ENCODE data around the gene WNT6.

Gene WNT6

GRCh38 chr2:218859556-218859987, at the start of gene WNT6:
Gene WNT6 (plus strand): TSS chr2:218859805. CDS start chr2:218860038, 233 bp downstream.
- no peak for DNase-seq

GRCh38 chr2:218810256-218810655, 49.3 kb upstream of the WNT6 start:
- DNase-seq: no peak

- DNase-seq: no peak
Observed at GRCh38 chr2:218811382-218811781, 48.2 kb upstream of the WNT6 start.

- DNase-seq: no peak
Observed at GRCh38 chr2:218812096-218812815, 47.3 kb upstream of the WNT6 start.

GRCh38 chr2:218812861-218813260, 46.7 kb upstream of the WNT6 start:
- no peak for DNase-seq

- no peak for DNase-seq
Observed at GRCh38 chr2:218813771-218814460, 45.7 kb upstream of the WNT6 start.

- no peak for DNase-seq
Observed at GRCh38 chr2:218814540-218815243, 44.9 kb upstream of the WNT6 start.

GRCh38 chr2:218815244-218815637, 44.4 kb upstream of the WNT6 start:
- no peak for DNase-seq

GRCh38 chr2:218815649-218816048, 44.0 kb upstream of the WNT6 start:
- DNase-seq: no peak

GRCh38 chr2:218816561-218817011, 43.0 kb upstream of the WNT6 start:
- no peak for DNase-seq

GRCh38 chr2:218819093-218819492, 40.5 kb upstream of the WNT6 start:
- DNase-seq: no peak

GRCh38 chr2:218820746-218821369, 38.7 kb upstream of the WNT6 start:
- DNase-seq: no peak

- no peak for DNase-seq
Observed at GRCh38 chr2:218821605-218822211, 37.9 kb upstream of the WNT6 start.

GRCh38 chr2:218822622-218823021, 37.0 kb upstream of the WNT6 start:
- no peak for DNase-seq

- no peak for DNase-seq
Observed at GRCh38 chr2:218823196-218823855, 36.3 kb upstream of the WNT6 start.

- DNase-seq: no peak
Observed at GRCh38 chr2:218824004-218824403, 35.6 kb upstream of the WNT6 start.

- DNase-seq: no peak
Observed at GRCh38 chr2:218826791-218827190, 32.8 kb upstream of the WNT6 start.

- DNase-seq: no peak
Observed at GRCh38 chr2:218827701-218828476, 31.7 kb upstream of the WNT6 start.

- no peak for DNase-seq
Observed at GRCh38 chr2:218828477-218828778, 31.2 kb upstream of the WNT6 start.

- no peak for DNase-seq
Observed at GRCh38 chr2:218829868-218830451, 29.6 kb upstream of the WNT6 start.

All from 8988T (cell line).